ENCODE data around the gene THEMIS.

Gene THEMIS, protein sequence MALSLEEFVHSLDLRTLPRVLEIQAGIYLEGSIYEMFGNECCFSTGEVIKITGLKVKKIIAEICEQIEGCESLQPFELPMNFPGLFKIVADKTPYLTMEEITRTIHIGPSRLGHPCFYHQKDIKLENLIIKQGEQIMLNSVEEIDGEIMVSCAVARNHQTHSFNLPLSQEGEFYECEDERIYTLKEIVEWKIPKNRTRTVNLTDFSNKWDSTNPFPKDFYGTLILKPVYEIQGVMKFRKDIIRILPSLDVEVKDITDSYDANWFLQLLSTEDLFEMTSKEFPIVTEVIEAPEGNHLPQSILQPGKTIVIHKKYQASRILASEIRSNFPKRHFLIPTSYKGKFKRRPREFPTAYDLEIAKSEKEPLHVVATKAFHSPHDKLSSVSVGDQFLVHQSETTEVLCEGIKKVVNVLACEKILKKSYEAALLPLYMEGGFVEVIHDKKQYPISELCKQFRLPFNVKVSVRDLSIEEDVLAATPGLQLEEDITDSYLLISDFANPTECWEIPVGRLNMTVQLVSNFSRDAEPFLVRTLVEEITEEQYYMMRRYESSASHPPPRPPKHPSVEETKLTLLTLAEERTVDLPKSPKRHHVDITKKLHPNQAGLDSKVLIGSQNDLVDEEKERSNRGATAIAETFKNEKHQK

GRCh38 chr6:127900935-127901334 lies at the start of gene THEMIS:
Gene THEMIS, minus strand, starts transcription at chr6:127901058. Its CDS starts 126 bp downstream, at chr6:127900932.
- H3K9me3 ChIP-seq (ENCODE audit: control insufficient read depth, insufficient read depth, low read length), result no peaks in the 10 kb centered on the region
- no peaks in the 10 kb centered on the region for H3K27me3 ChIP-seq (ENCODE audit: control insufficient read depth, insufficient read depth, low read length)
- H3K36me3 ChIP-seq (ENCODE audit: control insufficient read depth, insufficient read depth, low read length), result no peaks in the 10 kb centered on the region
- no peaks in the 10 kb centered on the region for H3K4me1 ChIP-seq (ENCODE audit: control insufficient read depth, insufficient read depth, low read length)
- H3K9ac ChIP-seq (ENCODE audit: low read depth, low read length), result no peak within 1 kb of the TSS
- no peak within 1 kb of the TSS for H3K4me3 ChIP-seq (ENCODE audit: low read depth, low read length)

GRCh38 chr6:127949251-127949650 lies 48.4 kb upstream of the THEMIS start:
- no peaks in the 10 kb centered on the region for H3K9me3 ChIP-seq (ENCODE audit: control insufficient read depth, insufficient read depth, low read length)
- H3K36me3 ChIP-seq (ENCODE audit: control insufficient read depth, insufficient read depth, low read length), result no peaks in the 10 kb centered on the region
- H3K9ac ChIP-seq (ENCODE audit: low read depth, low read length), result no peak overlapping the region
- H3K4me3 ChIP-seq (ENCODE audit: low read depth, low read length), result no peak overlapping the region
- H3K4me1 ChIP-seq (ENCODE audit: control insufficient read depth, insufficient read depth, low read length), result no peaks in the 10 kb centered on the region
- H3K27me3 ChIP-seq (ENCODE audit: control insufficient read depth, insufficient read depth, low read length), result no peaks in the 10 kb centered on the region

- Histone ChIP-seq H3K27me3 (ENCODE audit: control insufficient read depth, insufficient read depth, low read length) (no peaks in the 10 kb centered on the region), H3K36me3 (ENCODE audit: control insufficient read depth, insufficient read depth, low read length) (no peaks in the 10 kb centered on the region), H3K4me1 (ENCODE audit: control insufficient read depth, insufficient read depth, low read length) (no peaks in the 10 kb centered on the region), H3K4me3 (ENCODE audit: low read depth, low read length) (no peak overlapping the region), H3K9me3 (ENCODE audit: control insufficient read depth, insufficient read depth, low read length) (no peaks in the 10 kb centered on the region), H3K9ac (ENCODE audit: low read depth, low read length) (no peak overlapping the region)
Measured at GRCh38 chr6:127946388-127946787, 45.5 kb upstream of the THEMIS start.

GRCh38 chr6:127945434-127946097 lies 44.7 kb upstream of the THEMIS start:
- no peaks in the 10 kb centered on the region for H3K27me3 ChIP-seq (ENCODE audit: control insufficient read depth, insufficient read depth, low read length)

DNA sequence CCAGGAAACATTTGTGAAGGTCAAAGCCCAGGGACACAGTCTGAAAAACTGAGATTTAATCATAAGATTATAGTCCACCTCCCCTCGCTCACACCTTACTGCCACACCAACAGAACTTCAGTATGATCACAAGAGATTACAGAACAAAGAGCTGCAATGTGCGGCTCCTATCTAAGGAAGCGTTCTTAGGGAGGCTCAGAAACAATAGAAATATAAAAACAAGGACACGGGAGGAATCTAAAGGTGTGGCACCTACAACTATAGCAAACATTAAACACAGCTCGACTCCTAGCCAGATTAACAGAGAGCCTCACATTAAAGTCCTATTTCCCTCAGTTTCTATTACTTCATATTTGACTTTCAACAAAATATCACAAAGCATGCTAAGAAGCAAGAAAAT lies 40.4 kb upstream of the THEMIS start:
- no peak overlapping the region for H3K9ac ChIP-seq (ENCODE audit: low read depth, low read length)

More at GRCh38 chr6:127945434-127946097, 44.7 kb upstream of the THEMIS start:
- Histone ChIP-seq H3K9me3 (ENCODE audit: control insufficient read depth, insufficient read depth, low read length) (no peaks in the 10 kb centered on the region), H3K9ac (ENCODE audit: low read depth, low read length) (no peak overlapping the region), H3K4me3 (ENCODE audit: low read depth, low read length) (no peak overlapping the region), H3K36me3 (ENCODE audit: control insufficient read depth, insufficient read depth, low read length) (no peaks in the 10 kb centered on the region), H3K4me1 (ENCODE audit: control insufficient read depth, insufficient read depth, low read length) (no peaks in the 10 kb centered on the region)

DNA sequence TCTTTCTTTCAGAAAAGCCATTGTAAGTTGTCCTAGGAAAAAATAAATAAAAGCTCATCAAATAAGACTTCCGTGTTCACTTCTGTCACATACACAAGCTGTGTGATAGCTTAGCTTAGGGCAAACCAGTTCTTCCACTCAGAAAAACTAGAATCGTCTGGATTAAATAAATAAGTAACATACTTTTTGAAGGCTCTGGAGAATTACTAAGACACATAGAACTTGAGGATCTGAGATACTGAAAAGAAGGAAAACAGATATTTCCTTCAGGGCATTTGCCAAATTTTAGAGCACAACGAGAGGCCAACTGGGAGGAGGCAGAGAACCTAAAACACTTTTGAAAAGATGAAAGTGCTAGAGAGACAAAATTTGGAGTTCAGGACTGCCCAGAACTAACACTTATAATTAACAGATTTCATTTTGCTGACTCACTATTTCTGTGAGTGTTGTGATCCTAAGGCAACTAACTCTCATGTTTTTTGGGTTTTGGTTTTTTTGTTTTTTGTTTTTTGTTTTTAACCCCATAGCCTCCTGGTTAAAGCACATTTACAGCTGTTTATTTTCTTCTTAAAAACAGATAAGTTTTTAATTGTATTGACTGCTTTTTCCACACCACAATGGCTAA lies 38.7 kb upstream of the THEMIS start:
- Histone ChIP-seq H3K4me3 (ENCODE audit: low read depth, low read length) (no peak overlapping the region), H3K27me3 (ENCODE audit: control insufficient read depth, insufficient read depth, low read length) (no peaks in the 10 kb centered on the region), H3K9me3 (ENCODE audit: control insufficient read depth, insufficient read depth, low read length) (no peaks in the 10 kb centered on the region), H3K4me1 (ENCODE audit: control insufficient read depth, insufficient read depth, low read length) (no peaks in the 10 kb centered on the region), H3K36me3 (ENCODE audit: control insufficient read depth, insufficient read depth, low read length) (no peaks in the 10 kb centered on the region), H3K9ac (ENCODE audit: low read depth, low read length) (no peak overlapping the region)

More for the DNA sequence above, 40.4 kb upstream of the THEMIS start:
- Histone ChIP-seq H3K9me3 (ENCODE audit: control insufficient read depth, insufficient read depth, low read length) (no peaks in the 10 kb centered on the region), H3K36me3 (ENCODE audit: control insufficient read depth, insufficient read depth, low read length) (no peaks in the 10 kb centered on the region), H3K27me3 (ENCODE audit: control insufficient read depth, insufficient read depth, low read length) (no peaks in the 10 kb centered on the region), H3K4me1 (ENCODE audit: control insufficient read depth, insufficient read depth, low read length) (no peaks in the 10 kb centered on the region), H3K4me3 (ENCODE audit: low read depth, low read length) (no peak overlapping the region)

DNA sequence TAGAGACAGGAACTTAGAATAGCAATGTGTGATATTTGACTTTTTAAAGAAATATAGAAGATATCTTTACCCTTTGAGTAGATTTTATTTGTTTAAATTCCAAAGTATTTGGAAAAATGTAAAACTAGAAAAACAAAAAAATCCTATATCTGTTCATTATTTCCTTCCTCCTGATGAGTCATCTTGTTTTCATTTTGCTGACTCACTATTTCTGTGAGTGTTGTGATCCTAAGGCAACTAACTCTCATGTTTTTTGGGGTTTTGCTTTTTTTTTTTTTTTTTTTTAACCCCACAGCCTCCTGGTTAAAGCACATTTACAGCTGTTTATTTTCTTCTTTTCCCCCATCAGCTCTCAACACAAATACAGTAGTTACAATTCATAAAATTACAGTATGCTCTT lies 37.8 kb upstream of the THEMIS start:
- Histone ChIP-seq H3K9ac (ENCODE audit: low read depth, low read length) (no peak overlapping the region), H3K9me3 (ENCODE audit: control insufficient read depth, insufficient read depth, low read length) (no peaks in the 10 kb centered on the region), H3K27me3 (ENCODE audit: control insufficient read depth, insufficient read depth, low read length) (no peaks in the 10 kb centered on the region), H3K4me3 (ENCODE audit: low read depth, low read length) (no peak overlapping the region), H3K36me3 (ENCODE audit: control insufficient read depth, insufficient read depth, low read length) (no peaks in the 10 kb centered on the region), H3K4me1 (ENCODE audit: control insufficient read depth, insufficient read depth, low read length) (no peaks in the 10 kb centered on the region)

- Histone ChIP-seq H3K27me3 (ENCODE audit: control insufficient read depth, insufficient read depth, low read length) (no peaks in the 10 kb centered on the region), H3K36me3 (ENCODE audit: control insufficient read depth, insufficient read depth, low read length) (no peaks in the 10 kb centered on the region), H3K9ac (ENCODE audit: low read depth, low read length) (no peak overlapping the region), H3K4me3 (ENCODE audit: low read depth, low read length) (no peak overlapping the region), H3K4me1 (ENCODE audit: control insufficient read depth, insufficient read depth, low read length) (no peaks in the 10 kb centered on the region), H3K9me3 (ENCODE audit: control insufficient read depth, insufficient read depth, low read length) (no peaks in the 10 kb centered on the region)
Measured at GRCh38 chr6:127937747-127938146, 36.9 kb upstream of the THEMIS start.

DNA sequence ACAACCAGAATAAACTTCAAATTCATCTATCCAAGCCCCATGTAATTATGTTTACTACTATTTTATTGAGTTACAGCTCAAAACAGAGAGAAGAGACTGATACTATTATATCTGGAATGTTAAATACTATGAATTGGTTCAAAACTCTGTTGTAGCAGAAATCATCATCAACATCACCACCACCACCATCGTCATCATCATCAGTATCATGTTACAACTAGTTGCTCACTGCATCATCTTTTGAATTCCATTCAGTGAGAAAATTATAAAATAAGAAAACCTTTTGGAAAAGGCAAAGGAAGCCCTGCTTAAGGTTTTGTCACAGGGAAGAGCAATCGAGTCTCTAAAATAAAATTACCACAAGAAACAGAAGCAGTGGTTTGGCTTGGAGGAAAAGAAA lies 36.2 kb upstream of the THEMIS start:
- Histone ChIP-seq H3K9ac (ENCODE audit: low read depth, low read length) (no peak overlapping the region), H3K4me1 (ENCODE audit: control insufficient read depth, insufficient read depth, low read length) (no peaks in the 10 kb centered on the region), H3K36me3 (ENCODE audit: control insufficient read depth, insufficient read depth, low read length) (no peaks in the 10 kb centered on the region), H3K27me3 (ENCODE audit: control insufficient read depth, insufficient read depth, low read length) (no peaks in the 10 kb centered on the region), H3K9me3 (ENCODE audit: control insufficient read depth, insufficient read depth, low read length) (no peaks in the 10 kb centered on the region), H3K4me3 (ENCODE audit: low read depth, low read length) (no peak overlapping the region)

GRCh38 chr6:127934956-127935355 lies 34.1 kb upstream of the THEMIS start:
- no peak overlapping the region for H3K9ac ChIP-seq (ENCODE audit: low read depth, low read length)
- no peaks in the 10 kb centered on the region for H3K27me3 ChIP-seq (ENCODE audit: control insufficient read depth, insufficient read depth, low read length)
- H3K36me3 ChIP-seq (ENCODE audit: control insufficient read depth, insufficient read depth, low read length), result no peaks in the 10 kb centered on the region
- no peaks in the 10 kb centered on the region for H3K9me3 ChIP-seq (ENCODE audit: control insufficient read depth, insufficient read depth, low read length)
- H3K4me1 ChIP-seq (ENCODE audit: control insufficient read depth, insufficient read depth, low read length), result no peaks in the 10 kb centered on the region
- H3K4me3 ChIP-seq (ENCODE audit: low read depth, low read length), result no peak overlapping the region

- no peaks in the 10 kb centered on the region for H3K9me3 ChIP-seq (ENCODE audit: control insufficient read depth, insufficient read depth, low read length)
- no peaks in the 10 kb centered on the region for H3K4me1 ChIP-seq (ENCODE audit: control insufficient read depth, insufficient read depth, low read length)
- no peaks in the 10 kb centered on the region for H3K27me3 ChIP-seq (ENCODE audit: control insufficient read depth, insufficient read depth, low read length)
- no peak overlapping the region for H3K9ac ChIP-seq (ENCODE audit: low read depth, low read length)
- H3K4me3 ChIP-seq (ENCODE audit: low read depth, low read length), result no peak overlapping the region
- no peaks in the 10 kb centered on the region for H3K36me3 ChIP-seq (ENCODE audit: control insufficient read depth, insufficient read depth, low read length)
Measured at GRCh38 chr6:127933852-127934840, 33.3 kb upstream of the THEMIS start.
